Colonic mucosa (tissue), 4 donors: ENCODE measurements around the gene DAGLA. TPM values are rescaled to one million over a fixed set of nuclear protein-coding genes. Genes with fewer than 3 reads are reported as not detected.

Source experiments
- DNase-seq: peaks from one replicate; pipeline ENCODE4 v3.0.0-alpha.2; 2020
- H3K27ac ChIP-seq: fragments of 200-600 bp; one replicate; pipeline ENCODE4 v1.8.0; 2021
- H3K27me3 ChIP-seq: fragments of 200-600 bp; one replicate; pipeline ENCODE4 v1.8.0; 2021
- H3K36me3 ChIP-seq: fragments of 200-600 bp; one replicate; pipeline ENCODE4 v1.8.0; 2021
- H3K4me1 ChIP-seq: fragments of 200-600 bp; one replicate; pipeline ENCODE4 v1.8.0; 2021; ENCODE audit warnings: mild to moderate bottlenecking
- H3K4me3 ChIP-seq: fragments of 200-600 bp; one replicate; pipeline ENCODE4 v1.8.0; 2021
- H3K9ac ChIP-seq, 2 donors: one replicate each; pipeline ENCODE4 v1.7.0; 2013; ENCODE audit warnings: control low read depth in 2 of 2, low read depth in 2 of 2, low read length in 2 of 2
- H3K9me3 ChIP-seq: fragments of 200-600 bp; one replicate; pipeline ENCODE4 v1.8.0; 2021
- CTCF ChIP-seq: fragments of 200-600 bp; IDR thresholded peaks from one replicate; pipeline ENCODE4 v1.8.0; 2022; ENCODE audit warnings: antibody characterized with exemption, mild to moderate bottlenecking
- intact Hi-C: fragments of 100-400 bp; cut with DNase I; formaldehyde crosslinking; loops from one replicate; pipeline ENCODE4 v1.14.1; 2022
- total RNA-seq, 2 donors: library from RNA; stranded (reverse); fragmentation: NEBNext Ultra II Directional in 1 of 2; extraction: Animal tissue kit (Norgen Biotek cat#: 25700) in 1 of 2; gene quantifications; one replicate each; pipeline ENCODE4 v1.2.1, GENCODE V29; 2021
- donor health status: healthy.
- donor health status: DM: no; HTN: no; CAD: no.
- donor health status: DM: no; HTN: no; CAD: no.

Gene DAGLA
- total RNA-seq, 2 donors from 2014 or later, result 7.5 to 12.2 TPM

DNA sequence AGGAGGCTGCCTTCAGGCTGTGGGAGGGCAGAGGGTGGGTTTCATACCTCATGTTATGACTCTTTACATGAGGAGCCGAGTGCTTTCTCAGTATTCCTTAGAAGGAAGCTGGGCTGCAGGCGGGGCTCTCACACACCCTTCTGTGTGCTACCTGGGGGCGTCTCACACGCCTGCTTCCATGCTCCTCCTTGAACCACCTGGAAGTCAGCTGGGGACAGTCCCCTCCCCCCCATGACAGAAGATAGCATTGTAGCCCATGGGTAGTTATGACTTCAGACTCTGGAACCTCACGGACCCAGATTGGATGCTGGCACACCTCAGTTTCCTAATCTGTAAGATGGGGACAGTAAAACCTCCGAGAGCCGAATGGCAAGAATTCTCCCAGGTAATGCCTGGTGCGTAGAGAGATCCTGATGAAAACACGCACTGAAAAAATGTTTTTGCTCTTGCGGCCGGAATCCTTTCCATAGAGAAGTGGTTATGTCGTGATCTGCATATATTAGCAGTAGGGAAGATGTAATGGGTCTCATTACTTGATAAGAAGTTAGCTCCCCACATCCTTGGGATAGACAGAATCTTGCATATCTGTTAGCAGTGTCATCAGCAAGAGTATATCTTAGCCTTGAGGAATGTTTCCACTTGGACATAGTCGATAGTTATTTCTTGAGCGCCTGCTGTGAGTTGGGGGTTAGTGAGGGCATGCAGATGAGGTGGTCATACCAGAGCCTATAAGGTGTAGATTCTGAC lies 4.9 kb downstream of the DAGLA start:
- no peak for DNase-seq
- Histone ChIP-seq H3K9me3 (no peaks in the 10 kb centered on the region), H3K4me3 (no peak overlapping the region), H3K27ac (no peak overlapping the region), H3K9ac (no peak overlapping the region), H3K27me3 (no peaks in the 10 kb centered on the region), H3K4me1 (peaks cover 3% of the 10 kb centered on the region), H3K36me3 (no peaks in the 10 kb centered on the region)
- no peak for TF ChIP-seq CTCF
- intact Hi-C loops, result no loop called here

DNA sequence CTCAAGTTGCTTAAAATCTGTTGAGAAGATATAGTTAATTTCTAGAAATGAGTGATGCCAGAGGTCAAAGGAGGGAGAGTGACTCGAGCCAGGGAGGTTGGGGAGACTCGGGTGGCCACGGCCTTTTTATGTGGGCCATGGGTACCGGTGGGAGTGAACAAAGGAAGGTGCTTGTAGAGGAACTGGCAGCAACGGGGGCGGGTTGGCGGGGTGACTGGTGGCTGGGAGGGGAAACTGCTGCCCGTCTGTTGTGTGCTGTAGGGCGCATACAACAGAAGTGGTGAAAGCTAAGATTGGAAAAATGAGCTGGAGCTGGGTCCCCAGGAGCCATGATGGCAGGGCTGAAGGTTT lies 5.4 kb downstream of the DAGLA start:
- H3K9ac ChIP-seq, result no peak overlapping the region
- DNase-seq, result no peak
- H3K4me3 ChIP-seq, result no peak overlapping the region
- no peaks in the 10 kb centered on the region for H3K36me3 ChIP-seq
- no peaks in the 10 kb centered on the region for H3K27me3 ChIP-seq
- no peak overlapping the region for H3K27ac ChIP-seq
- peaks cover 4% of the 10 kb centered on the region for H3K4me1 ChIP-seq
- intact Hi-C loops, result no loop called here
- H3K9me3 ChIP-seq, result no peaks in the 10 kb centered on the region
- no peak for TF ChIP-seq CTCF

DNA sequence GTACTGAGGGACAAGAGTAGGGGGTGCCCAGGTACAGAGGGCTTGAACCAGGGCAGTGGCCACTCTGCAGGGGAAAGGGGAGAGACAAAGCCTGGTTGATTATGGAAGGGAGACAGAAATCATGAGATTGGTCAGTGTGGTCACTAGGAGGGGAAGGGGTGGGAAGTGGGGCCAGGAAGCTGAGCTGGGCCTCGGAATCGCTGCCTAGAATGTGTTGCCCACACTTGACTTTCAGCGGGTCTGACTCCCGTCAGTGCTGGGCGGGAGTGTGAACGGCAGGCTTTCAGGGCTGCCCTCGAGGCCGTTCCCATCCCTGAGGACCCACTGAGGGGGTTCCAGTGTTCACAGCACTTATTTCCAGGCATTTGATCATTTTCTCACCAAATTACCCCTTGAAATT lies 5.9 kb downstream of the DAGLA start:
- DNase-seq, result no peak
- no peak overlapping the region for H3K4me3 ChIP-seq
- H3K36me3 ChIP-seq, result no peaks in the 10 kb centered on the region
- no peak overlapping the region for H3K9ac ChIP-seq
- H3K27ac ChIP-seq, result no peak overlapping the region
- no peaks in the 10 kb centered on the region for H3K9me3 ChIP-seq
- TF ChIP-seq CTCF, result no peak
- H3K27me3 ChIP-seq, result no peaks in the 10 kb centered on the region
- intact Hi-C loops, result no loop called here
- peaks cover 7% of the 10 kb centered on the region for H3K4me1 ChIP-seq

GRCh38 chr11:61686469-61686868 lies 6.3 kb downstream of the DAGLA start:
- no peak for DNase-seq
- intact Hi-C loops, result no loop called here
- Histone ChIP-seq H3K9ac (peak overlapping the region in 1 of 2 donors; percentile 15), H3K4me1 (peaks cover 12% of the 10 kb centered on the region), H3K4me3 (no peak overlapping the region), H3K9me3 (no peaks in the 10 kb centered on the region), H3K27me3 (no peaks in the 10 kb centered on the region), H3K27ac (no peak overlapping the region), H3K36me3 (no peaks in the 10 kb centered on the region)
- no peak for TF ChIP-seq CTCF

DNA sequence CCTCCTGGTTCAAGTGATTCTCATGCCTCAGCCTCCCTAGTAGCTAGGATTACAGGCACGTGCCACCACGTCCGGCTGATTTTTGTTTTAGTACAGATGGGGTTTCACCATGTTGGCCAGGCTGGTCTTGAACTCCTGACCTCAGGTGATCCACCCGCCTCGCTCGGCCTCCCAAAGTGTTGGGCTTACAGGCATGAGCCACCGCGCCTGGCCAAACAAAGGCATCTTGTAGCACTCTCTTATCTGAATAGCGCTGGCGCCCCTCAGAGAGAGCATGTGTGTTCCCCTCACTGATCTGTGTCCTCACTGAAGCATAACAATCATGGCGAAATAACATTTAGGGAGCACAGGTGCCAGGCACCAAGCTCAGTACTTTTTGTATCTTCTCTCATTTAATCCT lies 7.2 kb downstream of the DAGLA start:
- no peak for TF ChIP-seq CTCF
- Histone ChIP-seq H3K27ac (peak overlapping the region; percentile 93), H3K27me3 (no peaks in the 10 kb centered on the region), H3K36me3 (no peaks in the 10 kb centered on the region), H3K4me1 (peaks cover 17% of the 10 kb centered on the region), H3K9ac (peak overlapping the region in 1 of 2 donors; percentile 14), H3K4me3 (no peak overlapping the region), H3K9me3 (no peaks in the 10 kb centered on the region)
- intact Hi-C loops, result no loop called here
- no peak for DNase-seq
